Measurements from ENCODE around the gene SEMA4G.

The SEMA4G gene

DNA sequence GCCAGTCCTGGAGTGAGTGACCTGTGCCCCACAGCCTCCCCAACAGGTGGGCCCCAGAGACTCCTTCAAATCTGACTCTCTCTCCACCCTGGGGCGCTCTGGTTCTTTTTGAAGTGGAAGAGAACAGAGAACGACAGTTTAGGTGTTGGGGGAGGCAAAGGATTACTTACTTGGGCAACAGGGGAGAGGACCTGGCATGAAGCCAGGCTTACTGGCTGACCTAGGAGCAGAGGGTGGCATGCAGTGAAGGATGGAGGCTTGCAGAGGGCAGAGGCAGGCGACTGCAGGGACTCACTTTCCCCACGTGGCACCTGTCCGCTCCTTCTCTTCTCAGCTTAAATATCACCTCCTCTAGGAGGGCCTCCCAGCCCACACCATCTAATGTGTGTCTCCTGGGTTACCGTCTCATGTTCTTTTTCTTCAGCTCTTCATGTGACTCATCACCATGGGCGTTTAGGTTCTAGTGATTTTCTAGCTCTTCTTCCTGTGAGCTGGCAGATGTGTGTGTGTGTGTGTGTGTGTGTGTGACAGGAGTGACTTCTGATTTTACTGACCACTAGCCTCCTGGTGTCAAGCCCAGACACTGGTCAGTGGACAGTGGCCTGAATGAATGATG is 45.8 kb downstream of the SEMA4G start:
- no peak for DNase-seq (ENCODE audit: low spot score)

DNA sequence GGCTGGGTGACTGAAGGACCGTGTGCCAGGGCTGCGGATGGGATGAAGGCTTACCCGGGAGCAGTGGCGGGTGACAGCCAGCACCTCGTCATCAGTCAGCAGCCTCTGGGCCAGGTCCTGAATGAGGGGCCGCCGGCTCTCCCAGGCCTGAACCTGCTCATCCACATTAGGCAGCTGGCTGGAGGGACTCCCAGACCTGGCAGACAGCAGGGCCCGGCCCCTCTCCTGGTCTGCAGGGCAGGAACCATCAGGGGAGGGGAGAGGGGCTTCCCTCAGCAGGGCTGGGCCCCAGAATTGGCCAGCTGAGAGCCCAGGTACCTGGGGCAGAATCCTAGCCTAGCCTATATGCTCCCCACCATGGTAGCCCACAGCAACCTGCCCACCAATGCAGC is 46.3 kb downstream of the SEMA4G start:
- TF ChIP-seq, protein P1, sequence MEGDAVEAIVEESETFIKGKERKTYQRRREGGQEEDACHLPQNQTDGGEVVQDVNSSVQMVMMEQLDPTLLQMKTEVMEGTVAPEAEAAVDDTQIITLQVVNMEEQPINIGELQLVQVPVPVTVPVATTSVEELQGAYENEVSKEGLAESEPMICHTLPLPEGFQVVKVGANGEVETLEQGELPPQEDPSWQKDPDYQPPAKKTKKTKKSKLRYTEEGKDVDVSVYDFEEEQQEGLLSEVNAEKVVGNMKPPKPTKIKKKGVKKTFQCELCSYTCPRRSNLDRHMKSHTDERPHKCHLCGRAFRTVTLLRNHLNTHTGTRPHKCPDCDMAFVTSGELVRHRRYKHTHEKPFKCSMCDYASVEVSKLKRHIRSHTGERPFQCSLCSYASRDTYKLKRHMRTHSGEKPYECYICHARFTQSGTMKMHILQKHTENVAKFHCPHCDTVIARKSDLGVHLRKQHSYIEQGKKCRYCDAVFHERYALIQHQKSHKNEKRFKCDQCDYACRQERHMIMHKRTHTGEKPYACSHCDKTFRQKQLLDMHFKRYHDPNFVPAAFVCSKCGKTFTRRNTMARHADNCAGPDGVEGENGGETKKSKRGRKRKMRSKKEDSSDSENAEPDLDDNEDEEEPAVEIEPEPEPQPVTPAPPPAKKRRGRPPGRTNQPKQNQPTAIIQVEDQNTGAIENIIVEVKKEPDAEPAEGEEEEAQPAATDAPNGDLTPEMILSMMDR (IDR thresholded peaks at IDR 0.05; ENCODE audit: extremely low read depth, missing control alignments): no peak
- DNase-seq (ENCODE audit: low spot score): no peak

More for the DNA sequence above, 45.8 kb downstream of the SEMA4G start:
- TF ChIP-seq, protein P1 (IDR thresholded peaks at IDR 0.05; ENCODE audit: extremely low read depth, missing control alignments): no peak

DNA sequence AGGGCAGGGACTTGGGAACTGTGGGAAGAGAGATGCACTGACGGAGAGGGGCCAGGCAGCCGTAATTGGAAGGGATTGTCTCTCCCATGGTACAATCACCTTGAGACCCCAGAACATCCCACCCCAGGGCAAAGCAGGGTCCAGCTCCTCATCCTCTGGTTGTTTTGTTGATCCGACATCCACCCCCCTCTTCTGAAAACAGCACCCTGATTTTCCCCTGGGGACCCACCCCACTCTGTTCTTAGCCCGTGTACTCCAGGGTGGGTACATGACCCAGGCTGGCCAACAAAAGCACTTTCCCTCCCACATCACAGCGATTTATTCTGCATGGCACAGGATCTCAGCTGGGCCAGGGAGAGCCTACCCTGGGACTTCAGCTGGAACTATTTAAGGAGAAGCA is 47.5 kb downstream of the SEMA4G start:
- TF ChIP-seq, protein P1 (IDR thresholded peaks at IDR 0.05; ENCODE audit: extremely low read depth, missing control alignments): no peak
- DNase-seq (ENCODE audit: low spot score): no peak

DNA sequence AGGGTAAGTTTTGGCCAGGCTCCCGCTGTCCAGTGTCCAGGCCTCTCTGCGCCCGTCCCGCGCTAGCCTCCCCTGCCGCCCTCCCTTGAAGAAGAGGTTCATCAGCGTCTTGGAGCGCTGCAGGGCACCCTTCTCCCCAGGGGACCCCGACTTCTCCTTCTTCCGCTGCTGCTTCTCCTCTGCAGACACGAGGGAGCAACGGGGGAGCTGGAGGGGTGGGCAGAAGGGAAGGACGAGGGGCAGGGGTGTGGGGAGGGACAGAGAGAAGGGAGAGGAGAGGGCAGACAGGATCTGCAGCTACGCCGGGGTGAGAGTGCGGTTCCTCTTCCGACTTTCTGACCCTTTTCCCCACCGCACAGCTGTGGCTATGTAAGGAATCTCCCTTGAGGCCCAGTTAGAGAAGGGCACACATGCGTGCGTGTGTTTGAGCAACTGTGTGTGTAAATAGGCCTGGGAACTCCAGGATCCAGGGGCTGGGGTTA is 48.9 kb downstream of the SEMA4G start:
- no peak for DNase-seq (ENCODE audit: low spot score)
- TF ChIP-seq, protein P1 (IDR thresholded peaks at IDR 0.05; ENCODE audit: extremely low read depth, missing control alignments): no peak

DNA sequence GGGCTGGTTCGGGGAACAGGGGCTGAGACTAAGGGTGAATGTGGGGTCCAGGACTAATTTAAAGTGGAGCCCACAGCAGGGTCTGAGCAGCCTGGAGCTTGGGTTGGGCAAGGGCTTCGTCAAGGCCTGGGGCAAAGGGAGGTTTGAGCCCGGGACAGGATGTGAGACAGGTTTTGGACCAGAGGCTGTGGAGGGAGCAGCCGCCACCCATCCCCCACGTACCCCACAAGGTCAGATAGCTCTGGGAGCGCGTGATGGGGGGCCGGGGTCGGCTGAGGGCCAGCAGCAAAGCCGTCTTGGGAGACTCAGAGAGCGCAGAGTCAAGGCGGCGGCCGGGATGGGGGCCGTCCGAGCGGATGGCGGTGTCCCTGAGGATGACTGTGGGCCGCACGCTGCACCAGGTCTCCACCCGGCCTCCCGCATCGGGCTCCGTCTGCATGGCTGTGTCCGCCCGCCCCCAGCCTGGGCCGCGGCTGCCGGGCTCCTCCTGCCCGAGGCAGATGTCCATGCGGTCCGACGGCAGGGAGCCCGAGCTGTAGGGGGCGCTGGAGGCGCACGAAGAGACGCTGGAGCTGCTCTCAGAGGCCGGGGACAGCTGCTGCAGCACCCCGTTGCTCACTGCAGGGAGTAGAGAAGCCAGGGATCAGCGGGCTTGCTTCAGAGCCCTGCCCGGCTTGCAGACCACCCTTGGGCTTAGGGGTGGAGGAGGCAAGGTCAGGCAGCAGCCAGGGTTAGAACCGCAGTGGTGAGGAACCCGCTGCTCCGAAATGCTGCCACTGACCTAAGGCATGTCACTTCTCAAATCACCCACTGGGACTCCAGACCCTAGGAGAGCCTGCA is 49.5 kb downstream of the SEMA4G start:
- TF ChIP-seq, protein P1 (IDR thresholded peaks at IDR 0.05; ENCODE audit: extremely low read depth, missing control alignments): peak; percentile 67
- DNase-seq (ENCODE audit: low spot score): peak; percentile 86
